Peyer's patch (tissue), 4 donors: ENCODE data around the gene NRF1.

Source experiments
- CTCF ChIP-seq, 6 experiments: fragments of 450-650 bp in 4 of 6; fragments of 200-600 bp in 2 of 6; sonication (generic) in 1 of 6; IDR thresholded peaks; one replicate each; pipeline ENCODE4 v1.5.1; 2017 to 2019; ENCODE audit warnings: antibody characterized with exemption in 6 of 6, mild to moderate bottlenecking in 3 of 6, moderate library complexity in 1 of 6
- POLR2A ChIP-seq, 2 donors: fragments of 450-650 bp; IDR thresholded peaks; one replicate each; pipeline ENCODE4 v1.5.1; 2017; ENCODE audit warnings: antibody characterized with exemption in 2 of 2, mild to moderate bottlenecking in 2 of 2, moderate library complexity in 2 of 2

GRCh38 chr7:129779602-129780256 is 168.2 kb downstream of the NRF1 start:
- TF ChIP-seq POLR2A (IDR thresholded peaks at IDR 0.05) (peak; percentile 14 to 30), CTCF (IDR thresholded peaks at IDR 0.05) (no peak)
